GM12864 (cell line): ENCODE data around the gene FCHSD2.
"Not testable (repeated sequence)": the region's sequence is repeated elsewhere in the genome, so short reads cannot be mapped to it uniquely, and the experiment has no call there.

Source experiments
- DNase-seq: peaks from one replicate; pipeline ENCODE4 v3.0.0-alpha.2; 2011; ENCODE audit warnings: low read depth
- H3K4me3 ChIP-seq: 2 replicates; pipeline ENCODE4 v1.5.1; 2011; ENCODE audit warnings: mild to moderate bottlenecking, low read depth, low read length, control low read depth
- TF ChIP-seq, protein P1 (sequence below): IDR thresholded peaks from 2 replicates; pipeline ENCODE4 v1.5.1; 2011; ENCODE audit warnings: low read depth, mild to moderate bottlenecking, moderate library complexity, low read length, control low read depth, inconsistent platforms; ENCODE audit errors: missing control alignments

Gene FCHSD2

DNA sequence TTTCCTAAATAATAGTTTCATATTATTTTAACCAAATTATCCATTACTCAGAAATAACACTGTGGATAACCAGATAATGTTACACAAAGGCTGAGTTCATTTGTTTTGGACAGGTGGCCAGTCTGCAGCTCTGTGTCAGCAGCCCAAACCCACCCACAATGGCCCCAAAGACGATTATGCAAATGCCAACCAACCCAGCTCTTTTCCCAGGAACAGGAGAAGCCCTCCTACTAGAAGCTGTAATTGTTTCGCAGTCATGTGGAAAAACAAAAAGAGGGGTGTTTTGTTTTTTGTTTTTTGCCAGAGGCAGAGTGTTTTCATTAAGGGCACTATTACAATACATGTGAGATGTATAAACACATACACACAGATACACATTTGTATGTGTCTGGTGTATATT, 102.1 kb downstream of the FCHSD2 start:
- TF ChIP-seq, protein P1, sequence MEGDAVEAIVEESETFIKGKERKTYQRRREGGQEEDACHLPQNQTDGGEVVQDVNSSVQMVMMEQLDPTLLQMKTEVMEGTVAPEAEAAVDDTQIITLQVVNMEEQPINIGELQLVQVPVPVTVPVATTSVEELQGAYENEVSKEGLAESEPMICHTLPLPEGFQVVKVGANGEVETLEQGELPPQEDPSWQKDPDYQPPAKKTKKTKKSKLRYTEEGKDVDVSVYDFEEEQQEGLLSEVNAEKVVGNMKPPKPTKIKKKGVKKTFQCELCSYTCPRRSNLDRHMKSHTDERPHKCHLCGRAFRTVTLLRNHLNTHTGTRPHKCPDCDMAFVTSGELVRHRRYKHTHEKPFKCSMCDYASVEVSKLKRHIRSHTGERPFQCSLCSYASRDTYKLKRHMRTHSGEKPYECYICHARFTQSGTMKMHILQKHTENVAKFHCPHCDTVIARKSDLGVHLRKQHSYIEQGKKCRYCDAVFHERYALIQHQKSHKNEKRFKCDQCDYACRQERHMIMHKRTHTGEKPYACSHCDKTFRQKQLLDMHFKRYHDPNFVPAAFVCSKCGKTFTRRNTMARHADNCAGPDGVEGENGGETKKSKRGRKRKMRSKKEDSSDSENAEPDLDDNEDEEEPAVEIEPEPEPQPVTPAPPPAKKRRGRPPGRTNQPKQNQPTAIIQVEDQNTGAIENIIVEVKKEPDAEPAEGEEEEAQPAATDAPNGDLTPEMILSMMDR, result no peak
- no peak for DNase-seq
- no peak overlapping the region for H3K4me3 ChIP-seq

DNA sequence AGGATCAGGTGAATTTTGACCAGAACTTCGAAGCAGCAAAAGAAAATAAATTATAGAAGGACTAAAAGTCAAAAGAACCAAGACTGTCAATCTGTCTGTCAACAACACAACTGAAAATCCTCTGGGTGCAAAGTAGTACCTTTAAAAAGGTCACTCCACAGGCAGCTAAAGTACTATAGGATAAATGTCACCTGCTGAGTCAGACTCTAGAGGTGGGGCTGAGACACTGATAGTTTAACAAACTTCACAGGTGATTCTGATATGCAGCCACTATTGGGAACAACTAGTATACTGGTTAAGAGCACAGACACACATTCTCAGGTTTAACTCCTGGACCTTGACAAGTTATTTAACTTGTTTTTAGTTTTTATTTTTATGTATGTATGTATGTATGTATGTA, 107.3 kb downstream of the FCHSD2 start:
- TF ChIP-seq, protein P1, result no peak
- no peak overlapping the region for H3K4me3 ChIP-seq
- DNase-seq, result no peak

DNA sequence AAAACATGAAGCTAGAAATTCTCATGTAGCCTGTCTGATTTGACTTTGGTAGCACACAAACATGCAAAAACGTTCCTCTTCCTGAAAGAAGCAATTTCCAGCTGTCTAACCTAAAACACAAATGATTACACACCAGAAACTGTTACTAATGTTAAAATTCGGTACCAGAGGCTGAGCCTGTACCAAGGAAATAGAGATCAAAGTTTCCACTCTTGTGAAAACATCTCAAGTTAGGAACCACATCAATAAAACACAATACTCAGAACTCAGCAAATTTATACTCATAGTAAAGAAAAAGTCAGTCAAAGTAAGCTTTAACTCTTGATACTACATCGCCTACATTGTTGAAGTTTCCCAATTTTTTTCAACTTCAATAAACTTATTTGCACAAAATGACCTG, 107.8 kb downstream of the FCHSD2 start:
- no peak overlapping the region for H3K4me3 ChIP-seq
- TF ChIP-seq, protein P1, result no peak
- DNase-seq, result no peak

DNA sequence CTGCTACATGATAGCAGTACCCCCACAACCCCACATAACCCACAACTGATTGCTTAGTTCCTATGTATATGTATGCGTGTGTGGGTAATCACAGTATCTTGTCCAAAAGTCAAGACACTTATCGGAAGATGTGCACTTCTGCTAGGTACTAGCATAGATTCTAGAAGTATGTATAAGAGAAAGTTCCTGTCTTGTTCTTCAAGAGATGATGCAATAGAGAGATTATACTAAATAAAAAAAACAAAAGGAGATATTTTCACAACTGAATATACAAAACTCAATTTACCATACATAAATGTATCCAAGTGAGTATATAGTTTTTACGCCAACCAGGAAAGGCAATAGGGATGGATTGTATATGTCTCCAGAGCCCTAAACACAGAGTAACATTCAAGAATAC, 112.0 kb downstream of the FCHSD2 start:
- TF ChIP-seq, protein P1, result no peak
- no peak for DNase-seq
- H3K4me3 ChIP-seq, result no peak overlapping the region

DNA sequence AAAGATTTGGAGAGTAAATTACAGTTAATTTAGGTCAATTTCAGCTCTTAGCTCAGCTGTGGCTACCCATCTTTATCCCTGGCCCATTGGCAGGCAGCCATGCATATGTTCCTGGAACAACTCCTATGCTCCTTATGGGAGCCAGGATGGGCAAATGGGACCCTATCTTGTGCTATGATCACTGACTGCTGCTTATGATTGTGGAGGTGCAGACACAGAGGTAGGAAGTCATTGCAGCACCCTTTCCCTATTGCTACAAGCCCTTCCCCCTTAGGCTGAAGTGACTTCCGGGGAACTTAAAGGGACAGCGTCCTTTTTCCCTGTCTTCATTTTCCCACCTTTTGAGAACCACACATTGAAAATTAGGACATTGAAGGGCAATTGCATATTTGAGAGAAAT, 112.7 kb downstream of the FCHSD2 start:
- TF ChIP-seq, protein P1, result no peak
- no peak overlapping the region for H3K4me3 ChIP-seq
- no peak for DNase-seq

DNA sequence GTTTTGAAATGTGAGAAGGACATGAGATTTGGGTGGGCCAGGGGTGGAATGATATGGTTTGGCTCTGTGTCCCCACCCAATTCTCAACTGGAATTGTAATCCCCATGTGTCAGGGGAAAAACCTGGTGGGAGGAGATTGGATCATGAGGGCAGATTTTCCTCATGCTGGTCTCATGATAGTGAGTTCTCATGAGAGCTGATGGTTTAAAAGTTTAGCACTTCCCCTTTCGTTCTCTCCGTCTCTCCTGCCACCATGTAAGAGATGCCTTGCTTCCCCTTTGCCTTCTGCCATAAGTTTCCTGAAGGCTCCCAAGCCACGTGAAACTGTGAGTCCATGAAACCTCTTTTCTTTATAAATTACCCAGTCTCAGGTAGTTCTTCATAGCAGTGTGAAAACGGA, 113.5 kb downstream of the FCHSD2 start:
- DNase-seq, result no peak
- no peak overlapping the region for H3K4me3 ChIP-seq

DNA sequence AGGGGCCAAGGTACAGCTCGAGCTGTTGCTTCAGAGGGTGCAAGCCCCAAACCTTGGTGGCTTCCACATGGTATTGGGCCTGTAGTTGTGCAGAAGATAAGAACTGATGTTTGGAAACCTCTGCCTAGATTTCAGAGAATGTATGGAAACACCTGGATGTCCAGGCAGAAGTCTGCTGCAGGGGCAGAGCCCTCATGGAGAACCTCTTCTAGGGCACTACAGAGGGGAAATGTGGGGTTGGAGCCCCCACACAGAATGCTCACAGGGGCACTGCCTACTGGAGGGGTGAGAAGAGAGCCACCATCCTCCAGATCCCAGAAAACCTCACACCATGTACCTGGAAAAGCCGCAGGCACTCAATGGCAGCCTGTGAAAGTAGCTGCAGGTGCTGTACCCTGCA, 114.3 kb downstream of the FCHSD2 start:
- not testable (repeated sequence) for H3K4me3 ChIP-seq, DNase-seq

More for the DNA sequence above, 113.5 kb downstream of the FCHSD2 start:
- TF ChIP-seq, protein P1, result no peak

DNA sequence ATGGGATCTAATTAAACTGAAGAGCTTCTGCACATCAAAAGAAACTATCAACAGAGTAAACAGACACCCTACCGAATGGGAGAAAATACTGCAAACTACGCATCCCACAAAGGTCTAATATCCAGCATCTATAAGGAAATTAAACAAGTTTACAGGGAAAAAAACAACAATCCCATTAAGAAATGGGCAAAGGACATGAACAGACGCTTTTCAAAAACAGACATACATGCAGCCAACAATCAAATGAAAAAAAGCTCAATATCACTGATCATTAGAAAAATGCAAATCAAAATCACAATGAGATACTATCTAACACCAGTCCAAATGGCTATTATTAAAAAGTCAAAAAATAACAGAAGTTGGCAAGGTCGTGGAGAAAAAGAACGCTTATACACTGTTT, 117.5 kb downstream of the FCHSD2 start:
- DNase-seq, result no peak
- TF ChIP-seq, protein P1, result no peak
- H3K4me3 ChIP-seq, result no peak overlapping the region
